ENCODE results near the gene RAB8A.
A peak's percentile ranks its signal among the peaks of the same experiment; 100 is the strongest.

RAB8A gene

GRCh38 chr19:16139752-16140151 is 28.1 kb downstream of the RAB8A start:
- DNase-seq (ENCODE audit: low read depth in 1 of 2, low spot score in 1 of 2): no peak

DNA sequence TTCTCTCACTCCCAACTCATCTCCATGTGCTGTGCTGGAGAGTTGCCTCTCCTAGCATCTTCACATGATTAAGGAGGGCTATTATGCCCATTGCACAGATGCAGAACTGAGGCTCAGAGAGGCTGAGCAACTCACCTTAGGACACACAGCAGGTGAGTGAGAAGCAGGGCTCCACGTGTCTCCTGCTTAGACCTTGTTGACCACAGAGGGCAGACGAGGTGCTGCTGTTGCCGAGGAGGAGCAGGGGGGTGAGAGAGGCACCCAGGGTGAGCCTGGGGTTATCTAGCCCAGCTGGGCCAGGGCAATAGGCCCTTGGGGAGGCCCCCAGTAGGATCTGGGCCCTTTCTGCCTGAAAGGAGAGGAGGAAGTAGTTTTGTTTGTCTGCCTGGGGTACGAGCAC is 29.4 kb downstream of the RAB8A start:
- DNase-seq (ENCODE audit: low read depth in 1 of 2, low spot score in 1 of 2): no peak

GRCh38 chr19:16142032-16142580 is 30.4 kb downstream of the RAB8A start:
- no peak for DNase-seq (ENCODE audit: low read depth in 1 of 2, low spot score in 1 of 2)

- DNase-seq (ENCODE audit: low read depth in 1 of 2, low spot score in 1 of 2): peak; percentile 47 to 59
Measured at GRCh38 chr19:16143399-16144215, 31.9 kb downstream of the RAB8A start, which contains the start of gene HSH2D. TSS of gene HSH2D (plus strand) at chr19:16143685. CDS start at chr19:16148751, 5,066 bp downstream.

DNA sequence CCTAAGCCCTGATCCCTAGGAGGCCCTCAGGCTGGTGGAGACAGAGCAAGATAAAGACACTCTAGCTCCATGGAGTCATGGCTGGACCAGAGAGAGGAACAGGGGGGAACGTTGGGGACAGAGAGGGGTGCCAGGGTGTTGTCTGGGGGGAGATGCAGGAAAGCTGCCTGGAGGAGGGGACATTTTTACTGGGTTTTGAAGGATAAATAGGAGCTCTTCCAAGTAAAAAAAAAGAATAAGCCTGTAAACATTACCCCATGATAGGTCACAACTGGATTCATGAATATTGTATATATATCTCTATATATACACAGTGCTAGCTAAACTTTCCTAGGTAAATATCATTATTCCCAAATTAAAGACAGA is 32.5 kb downstream of the RAB8A start:
- no peak for DNase-seq (ENCODE audit: low read depth in 1 of 2, low spot score in 1 of 2)

GRCh38 chr19:16146112-16146511 is 34.4 kb downstream of the RAB8A start:
- no peak for DNase-seq (ENCODE audit: low read depth in 1 of 2, low spot score in 1 of 2)

GRCh38 chr19:16148443-16149229 is 36.9 kb downstream of the RAB8A start:
- DNase-seq (ENCODE audit: low read depth in 1 of 2, low spot score in 1 of 2): no peak

- DNase-seq (ENCODE audit: low read depth in 1 of 2, low spot score in 1 of 2): no peak
Measured at GRCh38 chr19:16153582-16154336, 42.1 kb downstream of the RAB8A start.

DNA sequence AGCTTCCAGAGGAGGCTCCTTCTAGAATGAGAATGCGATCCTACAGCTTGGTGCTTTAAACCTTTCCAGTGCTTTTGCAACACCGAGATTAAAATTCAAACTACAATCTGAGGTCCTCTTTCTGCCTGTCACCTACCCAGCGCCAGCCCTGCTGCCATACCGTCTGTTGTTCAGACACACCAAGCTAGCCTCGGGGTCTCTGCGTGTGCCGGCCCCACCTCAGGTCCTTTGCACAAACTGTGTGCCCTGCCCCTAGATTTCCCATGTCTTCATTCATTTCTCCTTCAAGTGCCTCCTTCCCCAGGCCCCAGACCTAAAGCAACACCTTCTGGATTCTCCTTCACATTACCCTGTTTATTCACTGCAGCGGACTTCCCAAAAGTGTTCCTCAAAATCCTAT is 42.9 kb downstream of the RAB8A start:
- no peak for DNase-seq (ENCODE audit: low read depth in 1 of 2, low spot score in 1 of 2)

- DNase-seq (ENCODE audit: low read depth in 1 of 2, low spot score in 1 of 2): no peak
Measured at GRCh38 chr19:16155128-16155527, 43.4 kb downstream of the RAB8A start.

GRCh38 chr19:16156904-16157303 is 45.2 kb downstream of the RAB8A start:
- DNase-seq (ENCODE audit: low read depth in 1 of 2, low spot score in 1 of 2): no peak

DNA sequence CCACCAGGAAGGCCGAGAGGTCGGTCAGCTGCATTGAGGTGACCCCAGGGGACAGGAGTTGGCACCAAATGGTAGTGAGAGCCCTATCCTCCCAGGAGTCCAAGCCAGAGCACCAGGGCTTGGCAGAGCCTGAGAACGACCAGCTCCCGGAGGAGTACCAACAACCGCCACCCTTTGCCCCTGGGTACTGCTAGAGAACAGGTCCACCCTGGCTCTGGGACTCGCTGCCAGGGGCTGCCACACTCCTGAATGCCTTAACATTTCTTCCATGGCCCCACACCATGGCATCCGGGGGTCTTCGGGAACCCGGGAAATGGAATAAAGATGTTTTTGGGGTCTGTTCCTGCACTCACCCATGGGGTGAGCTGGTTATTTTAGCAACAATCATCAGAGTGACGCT is 45.9 kb downstream of the RAB8A start:
- no peak for DNase-seq (ENCODE audit: low read depth in 1 of 2, low spot score in 1 of 2)

DNA sequence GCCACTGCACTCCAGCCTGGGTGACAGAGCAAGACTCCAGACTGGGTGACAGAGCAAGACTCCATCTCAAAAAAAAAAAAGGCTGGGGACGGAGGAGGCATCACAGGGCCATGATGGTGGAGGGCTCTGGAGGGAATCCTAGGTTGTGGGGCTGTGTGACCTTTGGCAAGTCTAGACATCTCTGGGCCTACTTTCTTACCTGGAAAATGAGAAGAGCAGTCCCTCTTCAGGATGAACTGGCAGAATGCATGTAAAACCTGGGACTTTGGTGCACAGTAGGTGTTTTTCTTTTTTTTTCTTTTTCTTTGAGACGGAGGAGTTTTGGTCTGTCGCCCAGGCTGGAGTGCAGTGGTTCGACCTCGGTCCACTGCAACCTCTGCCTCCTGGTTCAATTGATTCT is 48.0 kb downstream of the RAB8A start:
- DNase-seq (ENCODE audit: low read depth in 1 of 2, low spot score in 1 of 2): no peak

GRCh38 chr19:16160445-16160942 is 48.8 kb downstream of the RAB8A start:
- no peak for DNase-seq (ENCODE audit: low read depth in 1 of 2, low spot score in 1 of 2)

DNA sequence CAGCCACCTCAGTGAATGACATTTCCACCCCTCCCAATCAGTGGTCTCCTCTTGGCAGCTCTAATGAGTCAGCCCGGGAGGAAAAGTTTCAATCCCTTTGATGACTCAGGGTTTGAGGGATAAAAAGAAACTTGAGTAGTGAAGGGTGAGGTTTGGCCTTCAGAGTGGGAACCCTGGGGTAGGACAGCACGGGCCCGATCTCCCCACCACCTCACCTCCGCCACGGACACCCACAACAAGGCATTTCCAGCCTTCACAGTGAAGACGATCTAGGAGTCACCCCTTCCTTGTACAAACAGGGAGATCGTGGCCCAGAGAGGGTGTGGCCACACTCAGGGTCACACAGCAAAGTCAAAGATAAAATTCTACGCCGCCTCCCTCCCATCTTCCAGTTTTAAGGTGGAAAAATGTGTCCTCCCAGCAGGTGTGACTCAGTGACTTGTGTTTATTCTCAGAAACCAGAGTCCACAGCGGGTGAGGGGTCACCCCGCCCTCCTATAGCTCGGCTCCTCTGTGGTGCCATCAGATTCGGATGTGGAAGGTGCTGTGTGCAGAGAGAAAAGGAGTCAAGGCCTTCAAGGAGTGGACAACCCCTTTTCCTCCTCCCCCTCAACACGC is 49.4 kb downstream of the RAB8A start:
- DNase-seq (ENCODE audit: low read depth in 1 of 2, low spot score in 1 of 2): no peak

DNA sequence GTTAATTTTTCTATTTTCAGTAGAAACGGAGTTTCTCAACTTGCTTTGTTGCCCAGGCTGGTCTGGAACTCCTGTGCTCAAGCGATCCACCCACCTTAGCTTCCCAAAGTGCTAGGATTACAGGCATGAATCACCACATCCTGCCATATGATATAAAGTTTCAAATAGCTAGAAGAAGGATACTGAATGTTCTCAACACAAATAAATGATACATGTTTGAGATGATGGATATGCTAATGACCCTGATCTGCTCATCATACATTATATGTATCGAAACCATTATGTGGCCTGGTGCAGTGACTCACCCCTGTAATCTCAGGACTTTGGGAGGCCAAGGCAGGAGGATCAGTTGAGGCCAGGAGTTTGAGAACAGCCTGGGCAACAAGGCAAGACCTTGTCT is 50.2 kb downstream of the RAB8A start:
- no peak for DNase-seq (ENCODE audit: low read depth in 1 of 2, low spot score in 1 of 2)

DNA sequence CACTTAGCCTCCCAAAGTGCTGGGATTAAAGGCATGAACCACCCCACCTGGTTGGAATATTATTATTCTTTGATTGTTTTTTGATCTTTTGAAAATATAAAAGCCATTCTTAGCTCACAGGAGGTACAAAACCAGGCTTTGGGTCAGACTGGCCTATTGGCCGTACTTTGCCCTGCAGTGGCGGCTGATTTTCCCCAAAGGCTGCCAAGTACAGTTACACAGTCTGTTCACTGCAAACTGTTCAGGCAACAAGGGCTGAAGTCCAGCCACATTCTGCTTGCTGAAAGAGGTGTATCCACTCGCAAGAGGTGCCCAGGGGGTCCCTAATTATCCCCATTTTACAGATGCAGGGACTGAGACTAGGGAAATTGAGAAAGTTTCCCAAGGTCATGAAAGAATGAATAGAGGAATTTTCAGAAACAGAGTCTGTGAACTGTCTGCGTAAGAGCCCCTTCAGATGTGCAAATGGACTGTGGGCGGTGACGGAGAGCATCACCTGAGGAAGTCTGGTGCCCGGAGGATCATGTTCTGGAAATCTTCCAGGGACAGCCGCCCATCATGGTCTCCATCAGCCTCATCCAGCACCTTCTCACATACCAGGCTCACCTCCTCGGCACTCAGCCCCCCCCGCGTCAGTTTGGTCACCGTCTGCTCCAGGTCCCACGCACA is 52.7 kb downstream of the RAB8A start:
- no peak for DNase-seq (ENCODE audit: low read depth in 1 of 2, low spot score in 1 of 2)

DNA sequence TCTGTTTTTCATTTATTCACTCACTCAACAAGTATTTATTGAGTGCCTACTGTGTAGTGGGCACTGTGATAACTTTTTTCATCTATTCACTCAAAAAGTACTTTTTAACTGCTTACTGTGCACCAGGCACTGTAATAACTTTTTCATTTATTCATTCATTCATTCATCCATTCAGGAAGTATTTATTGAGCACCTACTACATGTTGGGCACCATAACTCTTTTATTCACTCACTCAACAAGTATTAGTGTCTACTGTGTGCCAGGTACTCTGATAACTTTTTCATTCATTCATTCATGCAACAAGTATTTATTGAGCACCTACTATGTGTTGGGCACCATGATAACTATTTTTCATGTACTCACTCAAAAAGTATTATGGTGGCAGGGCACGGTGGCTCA is 54.7 kb downstream of the RAB8A start:
- no peak for DNase-seq (ENCODE audit: low read depth in 1 of 2, low spot score in 1 of 2)

DNA sequence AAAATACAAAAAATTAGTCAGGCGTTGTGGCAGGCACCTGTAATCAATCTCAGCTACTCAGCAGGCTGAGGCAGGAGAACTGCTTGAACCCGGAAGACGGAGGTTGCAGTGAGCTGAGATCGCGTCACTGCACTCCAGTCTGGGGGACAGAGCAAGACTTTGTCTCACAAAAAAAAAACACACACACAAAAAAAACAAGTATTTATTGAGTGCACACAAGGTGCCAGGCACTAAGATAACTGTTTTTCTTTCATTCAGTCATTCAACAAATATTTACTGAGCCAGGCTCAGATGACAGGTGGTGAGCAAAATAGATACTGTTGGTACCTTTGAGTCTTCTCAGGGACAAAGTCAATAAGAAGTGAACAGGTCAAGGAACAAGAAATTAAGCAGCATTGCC is 55.4 kb downstream of the RAB8A start:
- no peak for DNase-seq (ENCODE audit: low read depth in 1 of 2, low spot score in 1 of 2)

DNA sequence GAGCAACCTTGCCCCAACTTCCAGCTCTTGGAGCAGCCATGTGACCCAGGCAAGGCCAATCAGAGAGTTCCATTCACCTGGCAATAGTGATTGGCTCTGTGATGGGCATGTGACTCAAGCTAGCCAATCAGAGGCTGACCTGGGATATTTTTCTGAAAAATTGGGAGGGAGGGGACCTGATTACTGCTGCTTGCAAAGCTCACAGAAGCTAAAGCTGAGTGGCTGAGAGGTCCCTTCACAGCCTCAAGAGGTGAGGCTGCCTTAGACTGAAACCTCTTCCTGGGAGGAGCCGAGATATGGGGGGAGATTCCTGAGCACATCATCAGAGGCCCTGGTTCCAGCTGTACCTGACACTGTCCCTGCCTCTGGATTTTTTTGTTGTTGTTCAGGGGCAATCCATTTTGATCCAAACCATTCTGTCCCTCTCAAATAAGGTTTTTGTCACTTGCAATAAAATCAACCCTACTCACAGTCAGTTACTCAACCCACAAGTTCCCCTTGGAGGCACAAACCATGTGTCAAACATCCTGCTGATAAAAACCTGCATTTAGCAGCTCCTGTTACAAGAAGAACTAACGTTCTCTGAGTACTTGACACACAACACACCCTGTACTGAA is 56.9 kb downstream of the RAB8A start:
- DNase-seq (ENCODE audit: low read depth in 1 of 2, low spot score in 1 of 2): no peak

Measured in stimulated activated CD4-positive, alpha-beta T cell treated with anti-CD3 and anti-CD28 coated beads, Interleukin-15, amount 100 ng/mL, for 1 hour (primary cell).